Measurements from ENCODE around the gene SLC22A13.
"Not testable (repeated sequence)": the region's sequence is repeated elsewhere in the genome, so short reads cannot be mapped to it uniquely, and the experiment has no call there.

Gene SLC22A13

GRCh38 chr3:38306941-38307340 is 41.3 kb downstream of the SLC22A13 start:
- DNase-seq, result no peak

GRCh38 chr3:38307599-38307998 is 42.0 kb downstream of the SLC22A13 start:
- no peak for DNase-seq

DNA sequence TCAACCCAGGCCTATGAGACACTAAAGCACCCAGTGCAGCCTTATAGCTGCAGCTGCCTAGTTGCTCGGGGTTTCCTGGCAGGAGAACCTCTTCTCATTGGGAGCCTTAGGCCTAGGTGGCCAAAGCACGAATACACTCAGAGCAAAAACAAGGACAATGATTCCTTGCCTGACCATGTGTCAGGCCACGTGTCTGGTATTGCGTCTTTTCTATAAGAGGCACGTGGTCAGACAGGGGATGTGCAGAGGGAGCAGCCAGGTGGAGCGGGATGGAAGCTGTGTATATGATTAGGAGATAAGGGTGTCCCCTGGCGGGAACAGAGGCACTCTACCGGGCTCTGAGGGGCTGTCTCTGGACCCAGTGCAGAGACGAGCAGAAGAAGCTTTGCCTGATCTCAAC is 42.8 kb downstream of the SLC22A13 start:
- no peak for DNase-seq

DNA sequence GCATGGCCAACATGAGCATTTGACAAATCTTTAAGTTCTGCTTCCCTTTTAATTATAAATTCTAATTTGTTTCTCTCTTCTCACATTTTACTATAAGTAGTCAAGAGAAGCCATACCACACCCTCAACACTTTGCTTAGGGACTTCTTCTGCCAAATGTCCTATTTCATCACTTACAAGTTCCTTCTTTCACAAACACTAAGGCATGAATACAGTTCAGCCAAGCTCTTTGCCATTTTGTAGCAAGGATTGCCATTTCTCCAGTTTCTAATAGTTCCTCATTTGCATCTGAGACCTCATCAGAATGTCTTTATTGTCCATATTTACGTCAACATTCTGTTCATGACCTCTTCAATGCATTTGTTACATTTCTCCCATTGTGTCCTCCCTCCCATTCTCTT is 45.9 kb downstream of the SLC22A13 start:
- DNase-seq, result peak; percentile 27 to 62 (median 60)

- no peak for DNase-seq
These were observed 46.3 kb downstream of the SLC22A13 start for GRCh38 chr3:38311941-38312340.

GRCh38 chr3:38312356-38312755 is 46.7 kb downstream of the SLC22A13 start:
- no peak for DNase-seq

DNA sequence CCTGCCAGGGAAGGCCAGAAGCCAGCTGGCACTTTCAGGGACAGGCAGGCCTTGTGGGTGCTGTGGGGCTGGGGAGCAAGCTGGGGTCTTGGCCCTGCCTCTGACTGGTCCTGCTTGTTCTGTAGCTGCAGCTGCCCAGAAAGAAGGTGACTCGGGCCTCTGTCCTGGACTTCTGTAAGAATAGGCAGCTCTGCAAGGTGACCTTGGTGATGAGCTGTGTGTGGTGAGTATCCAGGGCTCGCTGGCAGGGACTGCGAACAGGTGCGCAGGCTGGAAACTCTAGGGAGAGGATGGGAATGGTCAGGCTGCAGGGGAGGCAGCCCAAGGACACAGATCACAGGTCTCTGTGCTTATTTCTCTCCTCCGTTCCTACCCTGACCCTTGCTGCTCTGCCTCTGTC is 47.7 kb downstream of the SLC22A13 start:
- no peak for DNase-seq

- DNase-seq, result peak; percentile 31 to 41 (median 36)
These were observed 48.1 kb downstream of the SLC22A13 start for GRCh38 chr3:38313695-38314094.

- no peak for DNase-seq
These were observed 48.6 kb downstream of the SLC22A13 start for GRCh38 chr3:38314112-38314763.

DNA sequence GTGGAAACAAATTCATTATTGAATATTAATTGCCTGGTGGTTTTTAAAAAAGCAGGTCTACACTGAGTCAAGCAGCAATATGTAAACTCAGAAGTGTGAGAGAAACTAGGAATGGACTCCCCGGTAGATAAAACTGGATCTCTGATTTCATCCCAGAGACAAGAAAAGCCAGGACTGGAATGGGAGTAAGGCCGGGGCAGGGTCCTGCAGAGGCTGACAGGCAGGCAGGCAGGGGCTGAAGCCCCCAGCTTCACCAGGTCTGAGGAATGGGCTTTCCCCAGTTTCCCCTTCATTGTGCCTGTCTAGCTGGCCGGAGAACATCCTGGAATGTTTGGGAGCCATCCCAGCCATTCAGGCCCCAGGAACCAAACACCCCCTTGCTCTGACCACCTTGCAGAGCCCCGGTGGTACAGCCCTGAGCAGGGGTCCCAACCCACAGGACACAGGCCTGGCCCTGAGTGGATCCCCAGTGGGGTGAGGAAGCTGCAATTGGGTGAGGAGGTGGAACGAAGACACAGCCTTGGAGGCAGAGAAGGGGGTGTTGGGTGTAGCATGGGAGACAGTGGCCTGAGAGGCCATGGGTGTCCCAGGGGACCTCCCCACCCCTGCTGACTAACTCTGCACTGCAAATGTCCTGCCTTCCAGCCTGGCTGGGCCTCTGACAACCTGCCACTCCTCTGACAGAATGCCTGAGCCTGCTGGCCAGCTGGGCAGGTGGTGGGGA is 49.3 kb downstream of the SLC22A13 start:
- DNase-seq, result no peak

DNA sequence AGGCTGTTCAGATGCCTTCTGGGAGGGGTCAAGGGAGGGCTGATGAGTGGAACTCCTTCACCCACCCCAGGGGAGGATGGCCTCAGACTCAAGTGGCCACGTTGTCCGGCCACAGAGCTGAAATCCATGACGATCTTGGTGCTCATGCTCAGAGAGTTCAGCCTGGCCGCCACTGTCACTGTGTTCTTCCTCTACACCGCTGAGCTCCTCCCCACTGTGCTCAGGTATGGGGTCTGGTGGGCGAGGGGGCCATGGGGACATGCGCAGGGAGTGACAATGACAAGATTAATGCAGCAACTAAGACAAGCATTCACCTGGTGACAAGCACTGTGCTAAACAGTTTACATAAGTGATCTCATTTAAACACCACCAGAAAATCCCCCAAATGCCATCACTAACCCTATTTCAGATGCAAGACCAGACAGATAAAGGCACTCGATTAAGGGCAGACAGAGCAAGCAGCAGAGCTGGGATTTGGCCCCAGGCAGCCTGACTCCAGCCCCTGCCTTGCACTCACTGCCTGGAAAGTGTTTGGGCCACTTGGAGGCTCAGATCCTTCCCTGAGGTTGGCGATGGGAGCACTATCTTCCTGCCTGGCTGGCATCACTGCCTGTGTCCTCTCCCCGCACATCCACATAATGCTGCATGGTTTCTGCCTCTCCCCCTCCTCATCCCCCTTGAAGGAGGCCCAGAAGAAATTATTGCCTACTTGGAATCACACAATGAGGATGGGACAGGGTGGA is 50.0 kb downstream of the SLC22A13 start:
- no peak for DNase-seq

- DNase-seq, result no peak
These were observed 51.0 kb downstream of the SLC22A13 start for GRCh38 chr3:38316356-38317191.

DNA sequence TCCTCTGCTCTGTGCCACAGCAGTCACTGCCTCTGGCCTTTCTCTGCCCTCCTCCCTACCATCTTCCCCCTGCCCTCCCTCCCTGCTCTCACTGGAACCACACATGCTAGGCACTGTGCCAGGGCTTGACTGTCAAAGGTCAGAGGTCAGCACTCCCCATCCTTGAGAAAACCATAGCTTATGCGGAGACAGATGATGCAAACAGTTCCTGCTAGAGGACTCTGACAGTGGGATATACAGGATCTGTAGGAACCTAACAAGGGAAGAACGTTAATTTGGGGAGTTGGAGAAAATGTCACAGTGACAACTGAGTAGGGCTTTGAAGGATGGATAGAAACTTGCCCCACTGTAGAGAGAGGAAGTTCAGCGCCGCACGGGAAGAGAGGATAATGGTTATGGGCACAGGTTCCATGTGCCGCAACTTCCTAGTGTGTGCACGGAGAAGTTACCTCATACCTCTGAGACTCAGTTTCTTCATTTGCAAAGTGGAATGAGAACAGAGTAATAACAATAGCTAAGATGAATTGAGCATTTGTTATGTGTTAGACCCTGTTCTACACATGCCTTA is 51.7 kb downstream of the SLC22A13 start:
- DNase-seq, result peak; percentile 6 to 28 (median 10)

GRCh38 chr3:38318766-38319671 is 53.4 kb downstream of the SLC22A13 start:
- no peak for DNase-seq

- not testable (repeated sequence) for DNase-seq
These were observed 55.0 kb downstream of the SLC22A13 start for GRCh38 chr3:38320638-38321037.

- no peak for DNase-seq
These were observed 57.4 kb downstream of the SLC22A13 start for GRCh38 chr3:38323060-38323459.

DNA sequence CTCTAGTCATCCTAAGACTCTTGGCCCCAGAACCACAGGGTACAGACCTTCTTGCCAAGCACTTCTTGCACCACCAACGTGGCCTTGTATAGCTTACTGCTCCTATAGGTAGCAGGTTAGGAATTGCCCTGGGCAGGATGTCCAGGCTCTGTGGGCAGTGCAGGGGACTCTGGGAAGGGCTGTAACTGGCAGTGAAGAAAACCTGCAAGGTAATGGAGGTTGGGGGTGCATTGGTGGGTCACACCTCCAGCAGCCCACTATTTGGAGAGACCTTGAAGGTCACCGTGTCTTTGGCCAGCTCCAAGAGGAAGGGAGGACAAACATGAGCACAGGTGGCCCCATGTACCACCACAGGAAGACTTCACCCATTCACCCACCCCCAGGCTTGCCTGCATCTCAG is 59.6 kb downstream of the SLC22A13 start:
- DNase-seq, result no peak

GRCh38 chr3:38327335-38328009 is 61.9 kb downstream of the SLC22A13 start:
- DNase-seq, result peak; percentile 63 to 79 (median 76)
